ENCODE results near the gene TMEM266. TPM values are rescaled to one million over a fixed set of nuclear protein-coding genes. Genes with fewer than 3 reads are reported as not detected.

The TMEM266 gene
- total RNA-seq, 1 donor from 2014 or later, result 1.4 TPM

DNA sequence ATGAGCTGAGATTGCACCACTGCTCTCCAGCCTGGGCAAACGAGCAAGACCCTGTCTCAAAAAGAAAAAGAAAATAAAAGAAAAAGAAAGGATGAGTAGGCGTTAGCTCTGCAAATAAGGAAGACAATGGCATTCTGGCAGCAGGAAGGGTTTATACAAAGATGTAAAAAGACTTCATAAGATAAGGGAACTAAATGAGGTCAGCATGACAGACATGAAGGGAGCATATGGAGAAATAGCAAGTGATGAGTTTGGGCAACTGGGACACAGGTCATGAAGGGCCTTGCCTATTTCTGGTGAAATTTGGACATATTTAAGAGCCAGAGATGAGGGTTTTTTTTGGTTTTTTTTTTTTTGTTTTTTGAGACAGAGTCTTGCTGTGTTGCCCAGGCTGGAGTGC, 24.5 kb downstream of the TMEM266 start:
- intact Hi-C loops (cut with DNase I), result no loop called here
- Histone ChIP-seq H3K27me3 (ENCODE audit: low read depth) (no peaks in the 10 kb centered on the region), H3K4me1 (no peaks in the 10 kb centered on the region), H3K9me3 (no peaks in the 10 kb centered on the region), H3K27ac (no peak overlapping the region), H3K4me3 (no peak overlapping the region), H3K36me3 (no peaks in the 10 kb centered on the region)
- TF ChIP-seq, protein P1, sequence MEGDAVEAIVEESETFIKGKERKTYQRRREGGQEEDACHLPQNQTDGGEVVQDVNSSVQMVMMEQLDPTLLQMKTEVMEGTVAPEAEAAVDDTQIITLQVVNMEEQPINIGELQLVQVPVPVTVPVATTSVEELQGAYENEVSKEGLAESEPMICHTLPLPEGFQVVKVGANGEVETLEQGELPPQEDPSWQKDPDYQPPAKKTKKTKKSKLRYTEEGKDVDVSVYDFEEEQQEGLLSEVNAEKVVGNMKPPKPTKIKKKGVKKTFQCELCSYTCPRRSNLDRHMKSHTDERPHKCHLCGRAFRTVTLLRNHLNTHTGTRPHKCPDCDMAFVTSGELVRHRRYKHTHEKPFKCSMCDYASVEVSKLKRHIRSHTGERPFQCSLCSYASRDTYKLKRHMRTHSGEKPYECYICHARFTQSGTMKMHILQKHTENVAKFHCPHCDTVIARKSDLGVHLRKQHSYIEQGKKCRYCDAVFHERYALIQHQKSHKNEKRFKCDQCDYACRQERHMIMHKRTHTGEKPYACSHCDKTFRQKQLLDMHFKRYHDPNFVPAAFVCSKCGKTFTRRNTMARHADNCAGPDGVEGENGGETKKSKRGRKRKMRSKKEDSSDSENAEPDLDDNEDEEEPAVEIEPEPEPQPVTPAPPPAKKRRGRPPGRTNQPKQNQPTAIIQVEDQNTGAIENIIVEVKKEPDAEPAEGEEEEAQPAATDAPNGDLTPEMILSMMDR (IDR thresholded peaks at IDR 0.05), result no peak
- no peak for DNase-seq
- ATAC-seq, result peak in 1 of 2 donors; percentile 70

DNA sequence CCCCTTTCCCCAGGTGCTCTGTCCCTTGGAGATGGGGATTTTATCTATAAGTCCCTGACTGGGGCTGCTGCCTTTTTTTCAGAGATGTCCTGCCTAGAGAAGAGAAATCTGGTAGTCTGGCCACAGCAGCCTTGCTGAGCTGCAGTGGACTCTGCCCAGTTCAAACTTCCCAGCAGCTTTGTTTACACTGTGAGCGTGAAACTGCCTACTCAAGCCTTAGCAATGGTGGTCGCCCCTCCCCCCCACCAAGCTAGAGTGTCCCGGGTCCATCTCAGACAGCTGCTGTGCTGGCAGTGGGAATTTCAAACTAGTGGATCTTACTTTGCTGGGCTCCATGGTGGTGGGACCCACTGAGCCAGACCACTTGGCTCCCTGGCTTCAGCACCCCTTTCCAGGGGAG, 38.9 kb downstream of the TMEM266 start:
- DNase-seq (no peak), ATAC-seq (no peak)
- H3K27me3 ChIP-seq (ENCODE audit: low read depth), result peaks cover 19% of the 10 kb centered on the region
- no peaks in the 10 kb centered on the region for H3K4me1 ChIP-seq
- TF ChIP-seq, protein P1 (IDR thresholded peaks at IDR 0.05), result no peak
- intact Hi-C loops (cut with DNase I), result no loop called here
- H3K27ac ChIP-seq, result no peak overlapping the region
- H3K36me3 ChIP-seq, result no peaks in the 10 kb centered on the region
- no peak overlapping the region for H3K4me3 ChIP-seq
- no peaks in the 10 kb centered on the region for H3K9me3 ChIP-seq

DNA sequence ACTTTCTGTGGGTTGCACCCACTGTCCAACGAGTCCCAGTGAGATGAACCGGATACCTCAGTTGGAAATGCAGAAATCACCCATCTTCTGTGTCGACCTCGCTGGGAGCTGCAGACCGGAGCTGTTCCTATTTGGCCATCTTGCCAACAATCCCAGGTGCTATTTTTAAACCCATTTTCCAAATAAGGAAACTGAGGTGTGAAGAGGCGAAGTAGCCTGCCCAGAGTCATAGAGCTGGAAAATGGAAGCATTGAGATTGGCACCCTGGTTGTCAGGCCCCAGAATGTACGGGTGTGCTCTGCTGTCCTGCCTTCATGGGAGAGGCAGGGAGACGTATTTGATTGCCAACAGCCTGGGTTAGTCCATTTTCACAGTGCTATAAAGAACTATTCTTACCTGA, 39.6 kb downstream of the TMEM266 start:
- DNase-seq (no peak), ATAC-seq (no peak)
- Histone ChIP-seq H3K27ac (no peak overlapping the region), H3K4me1 (no peaks in the 10 kb centered on the region), H3K36me3 (no peaks in the 10 kb centered on the region), H3K4me3 (no peak overlapping the region), H3K27me3 (ENCODE audit: low read depth) (peaks cover 19% of the 10 kb centered on the region), H3K9me3 (no peaks in the 10 kb centered on the region)
- intact Hi-C loops (cut with DNase I), result no loop called here
- TF ChIP-seq, protein P1 (IDR thresholded peaks at IDR 0.05), result no peak

DNA sequence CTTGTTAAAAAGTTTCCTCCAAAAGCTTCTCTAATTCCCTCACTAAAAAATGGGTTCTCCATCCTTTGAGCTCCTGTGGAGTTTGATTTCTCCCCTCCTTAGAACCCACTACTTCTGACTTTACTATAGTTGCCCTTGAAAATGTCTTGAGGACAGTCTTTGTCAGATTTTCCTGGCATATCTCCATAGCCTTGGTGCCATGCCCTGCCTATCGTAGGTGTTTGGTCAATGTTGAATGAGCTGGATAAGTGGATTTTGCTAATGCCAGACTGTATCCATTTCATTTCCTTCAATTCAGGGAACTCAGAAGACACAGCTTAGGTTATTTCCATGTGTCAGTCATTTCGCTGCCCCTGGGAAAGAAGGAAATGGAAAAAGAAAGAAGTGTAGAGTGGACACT, 40.6 kb downstream of the TMEM266 start:
- DNase-seq (no peak), ATAC-seq (no peak)
- TF ChIP-seq, protein P1 (IDR thresholded peaks at IDR 0.05), result no peak
- Histone ChIP-seq H3K4me1 (no peaks in the 10 kb centered on the region), H3K9me3 (no peaks in the 10 kb centered on the region), H3K27me3 (ENCODE audit: low read depth) (peaks cover 19% of the 10 kb centered on the region), H3K36me3 (no peaks in the 10 kb centered on the region), H3K4me3 (no peak overlapping the region), H3K27ac (no peak overlapping the region)
- intact Hi-C loops (cut with DNase I), result no loop called here

DNA sequence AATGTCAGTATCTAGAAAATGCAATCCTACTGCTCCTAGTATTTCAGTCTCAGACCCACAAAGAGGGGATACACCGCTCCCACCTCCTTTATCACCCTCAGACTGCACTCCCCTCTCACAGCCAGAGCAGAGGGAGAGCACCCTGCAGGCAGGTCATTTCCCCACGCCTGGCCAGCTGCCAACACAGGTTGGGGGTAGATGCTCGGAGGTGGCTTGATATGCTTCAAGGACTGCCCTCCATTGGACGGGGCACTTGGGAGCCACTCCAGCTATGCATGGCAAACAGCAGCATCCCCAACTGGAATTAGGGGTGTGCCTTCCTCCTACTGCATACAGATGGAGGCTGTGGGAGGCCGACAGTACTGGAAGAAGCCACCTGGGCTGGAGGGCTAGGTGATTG, 41.9 kb downstream of the TMEM266 start:
- TF ChIP-seq, protein P1 (IDR thresholded peaks at IDR 0.05), result no peak
- Histone ChIP-seq H3K27me3 (ENCODE audit: low read depth) (peaks cover 19% of the 10 kb centered on the region), H3K4me3 (no peak overlapping the region), H3K36me3 (no peaks in the 10 kb centered on the region), H3K27ac (no peak overlapping the region), H3K4me1 (no peaks in the 10 kb centered on the region), H3K9me3 (no peaks in the 10 kb centered on the region)
- intact Hi-C loops (cut with DNase I), result no loop called here
- ATAC-seq (no peak), DNase-seq (no peak)

DNA sequence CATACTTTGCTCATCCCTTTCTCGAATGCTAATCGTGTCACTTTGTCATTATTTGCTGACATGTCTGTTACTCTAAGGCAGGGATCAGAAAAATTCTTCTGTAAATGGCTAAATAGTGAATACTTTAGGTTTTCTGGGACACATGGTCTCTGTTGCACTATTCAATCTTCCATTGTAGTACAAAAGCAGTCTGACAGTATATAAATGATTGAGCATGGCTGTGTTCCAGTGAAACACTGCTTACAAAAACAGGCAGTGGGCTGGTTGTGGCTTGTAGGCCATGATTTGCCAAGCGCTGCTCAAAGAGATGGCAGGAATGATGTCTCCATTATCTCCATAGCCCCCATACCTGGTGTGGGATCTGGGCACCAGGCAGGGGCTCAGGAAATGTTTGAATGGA, 45.6 kb downstream of the TMEM266 start:
- intact Hi-C loops (cut with DNase I), result no loop called here
- DNase-seq (no peak), ATAC-seq (no peak)
- Histone ChIP-seq H3K4me1 (no peaks in the 10 kb centered on the region), H3K27me3 (ENCODE audit: low read depth) (peaks cover 6% of the 10 kb centered on the region), H3K9me3 (no peaks in the 10 kb centered on the region), H3K4me3 (no peak overlapping the region), H3K36me3 (no peaks in the 10 kb centered on the region), H3K27ac (no peak overlapping the region)
- TF ChIP-seq, protein P1 (IDR thresholded peaks at IDR 0.05), result no peak

Measured in lower lobe of right lung (tissue), 2 donors.